ENCODE data around the gene MAOA. TPM values are rescaled to one million over a fixed set of nuclear protein-coding genes. Genes with fewer than 3 reads are reported as not detected.
A peak's percentile ranks its signal among the peaks of the same experiment; 100 is the strongest.

The MAOA gene
- total and polyA plus RNA-seq, 2 donors (not counting 3 experiments of a cell fraction or from before 2014, with no cell fraction given), result 12.6 to 23.5 TPM

DNA sequence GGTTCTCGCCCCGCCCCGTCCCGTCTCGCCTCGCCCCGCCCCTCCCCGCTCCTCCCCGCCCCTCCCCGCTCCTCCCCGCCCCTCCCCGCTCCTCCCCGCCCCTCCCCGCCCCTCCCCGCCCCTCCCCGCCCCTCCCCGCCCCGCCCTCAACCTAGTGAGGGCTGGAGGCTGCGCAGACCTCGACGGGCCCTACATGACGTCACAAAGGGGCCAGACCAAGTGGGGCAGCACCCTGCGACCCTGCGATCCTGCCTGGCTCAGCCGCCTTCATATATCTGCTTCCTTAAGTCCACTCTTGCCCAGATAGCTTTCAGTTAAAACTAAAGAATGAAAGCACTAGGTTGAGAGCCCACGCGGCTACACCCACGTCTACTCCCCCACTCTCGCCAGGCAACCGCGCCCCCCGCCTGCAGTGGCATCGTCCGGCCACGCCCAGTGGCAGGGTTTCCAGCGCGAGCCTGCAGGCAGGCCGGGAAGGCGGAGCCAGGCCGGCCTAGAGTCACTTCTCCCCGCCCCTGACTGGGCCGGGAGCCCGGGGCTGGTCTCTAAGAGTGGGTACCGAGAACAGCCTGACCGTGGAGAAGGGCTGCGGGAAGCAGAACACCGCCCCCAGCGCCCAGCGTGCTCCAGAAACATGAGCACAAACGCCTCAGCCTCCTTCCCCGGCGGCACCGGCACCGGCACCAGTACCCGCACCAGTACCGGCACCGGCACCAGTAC is 1.5 kb upstream of the MAOA start:
- CTCF ChIA-PET, result interaction anchor here (0.8 to 2.4 kb wide), 5 partner anchors 49 to 96 kb away, joined by 3 to 20 read pairs (median 5); no protein-coding TSS in a partner anchor
- POLR2A ChIA-PET, result interaction anchor here (1.0 kb wide), 1 partner anchor 53 kb away, joined by 3 read pairs; no protein-coding TSS in a partner anchor

More for the DNA sequence above, 1.5 kb upstream of the MAOA start:
- Histone ChIP-seq H3K36me3 (ENCODE audit: control insufficient read depth in 2 of 2, extremely low read depth in 1 of 2, insufficient read depth in 2 of 2, low read length in 2 of 2) (no peaks in the 10 kb centered on the region), H3K79me2 (ENCODE audit: control insufficient read depth, insufficient read depth, low read length) (no peaks in the 10 kb centered on the region), H3K4me3 (replicated peaks in 1 of 3; ENCODE audit: insufficient read depth in 1 of 3, low read depth in 1 of 3, low read length in 3 of 3) (peak overlapping the region; percentile 42 to 76 (median 74)), H3K9ac (replicated peaks; ENCODE audit: extremely low read depth, insufficient read depth, low read length) (peak overlapping the region; percentile 95), H3K4me2 (ENCODE audit: insufficient read depth, low read length) (peak overlapping the region; percentile 67), H3K27me3 (ENCODE audit: control insufficient read depth in 2 of 2, insufficient read depth in 2 of 2, low read length in 2 of 2) (no peaks in the 10 kb centered on the region), H2AFZ (ENCODE audit: low read depth, low read length) (peak overlapping the region; percentile 90), H3K9me1 (replicated peaks; ENCODE audit: control insufficient read depth, extremely low read depth, insufficient read depth, low read length) (no peaks in the 10 kb centered on the region), H3K27ac (ENCODE audit: insufficient read depth, low read depth, low read length) (peak overlapping the region; percentile 95), H4K20me1 (replicated peaks; ENCODE audit: control insufficient read depth, extremely low read depth, insufficient read depth, low read length) (no peaks in the 10 kb centered on the region), H3K9me3 (replicated peaks; ENCODE audit: control insufficient read depth, insufficient read depth, low read length) (no peaks in the 10 kb centered on the region), H3K4me1 (ENCODE audit: control insufficient read depth, extremely low read depth, insufficient read depth, low read length) (no peaks in the 10 kb centered on the region)
- DNase-seq (ENCODE audit: low read depth, low spot score) (peak; percentile 92), FAIRE-seq (peak; percentile 94)
- no TSS peak for BruUV-seq (replicated peaks)
- dilution Hi-C loops (cut with MboI; ENCODE audit: extremely low pct_ligation_motif_present, low sequenced_read_pairs) (no loop called here), intact Hi-C loops (cut with micrococcal nuclease) (loop anchor here (1.0 kb wide), 2 partner anchors 49 to 96 kb away; no protein-coding TSS in a partner anchor)
- no peak for TF ChIP-seq EZH2 (IDR thresholded peaks at IDR 0.05; ENCODE audit: borderline replicate concordance, low read depth, low read length, severe bottlenecking)
- no peak for TF ChIP-seq FOS (IDR thresholded peaks at IDR 0.05; ENCODE audit: borderline replicate concordance, insufficient read depth, low read length)
- TF ChIP-seq POLR2A (IDR thresholded peaks at IDR 0.05; ENCODE audit: low read depth, low read length), result peak; percentile 52
- TF ChIP-seq JUN (IDR thresholded peaks at IDR 0.05; ENCODE audit: borderline replicate concordance, insufficient read depth, insufficient read length, low read depth), result no peak
- no peak for TF ChIP-seq GATA2 (IDR thresholded peaks at IDR 0.05; ENCODE audit: insufficient read depth, insufficient read length, low read depth, low read length)
- TF ChIP-seq POLR2AphosphoS5 (IDR thresholded peaks at IDR 0.05; ENCODE audit: insufficient read depth, low read depth, low read length), result peak; percentile 38
- TF ChIP-seq, protein P1, sequence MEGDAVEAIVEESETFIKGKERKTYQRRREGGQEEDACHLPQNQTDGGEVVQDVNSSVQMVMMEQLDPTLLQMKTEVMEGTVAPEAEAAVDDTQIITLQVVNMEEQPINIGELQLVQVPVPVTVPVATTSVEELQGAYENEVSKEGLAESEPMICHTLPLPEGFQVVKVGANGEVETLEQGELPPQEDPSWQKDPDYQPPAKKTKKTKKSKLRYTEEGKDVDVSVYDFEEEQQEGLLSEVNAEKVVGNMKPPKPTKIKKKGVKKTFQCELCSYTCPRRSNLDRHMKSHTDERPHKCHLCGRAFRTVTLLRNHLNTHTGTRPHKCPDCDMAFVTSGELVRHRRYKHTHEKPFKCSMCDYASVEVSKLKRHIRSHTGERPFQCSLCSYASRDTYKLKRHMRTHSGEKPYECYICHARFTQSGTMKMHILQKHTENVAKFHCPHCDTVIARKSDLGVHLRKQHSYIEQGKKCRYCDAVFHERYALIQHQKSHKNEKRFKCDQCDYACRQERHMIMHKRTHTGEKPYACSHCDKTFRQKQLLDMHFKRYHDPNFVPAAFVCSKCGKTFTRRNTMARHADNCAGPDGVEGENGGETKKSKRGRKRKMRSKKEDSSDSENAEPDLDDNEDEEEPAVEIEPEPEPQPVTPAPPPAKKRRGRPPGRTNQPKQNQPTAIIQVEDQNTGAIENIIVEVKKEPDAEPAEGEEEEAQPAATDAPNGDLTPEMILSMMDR (IDR thresholded peaks at IDR 0.05; ENCODE audit: extremely low read depth in 1 of 2, insufficient read depth in 1 of 2, low read depth in 1 of 2, low read length in 2 of 2), result peak; percentile 9 to 41
- TF ChIP-seq, protein P2, sequence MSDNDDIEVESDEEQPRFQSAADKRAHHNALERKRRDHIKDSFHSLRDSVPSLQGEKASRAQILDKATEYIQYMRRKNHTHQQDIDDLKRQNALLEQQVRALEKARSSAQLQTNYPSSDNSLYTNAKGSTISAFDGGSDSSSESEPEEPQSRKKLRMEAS (IDR thresholded peaks at IDR 0.05; ENCODE audit: insufficient read depth, insufficient read length), result no peak
- TF ChIP-seq MYC (IDR thresholded peaks at IDR 0.05; ENCODE audit: low read depth, low read length), result no peak
